Epidermal melanocyte (primary cell): ENCODE results near the gene FHL5.
"Not testable (repeated sequence)": the region's sequence is repeated elsewhere in the genome, so short reads cannot be mapped to it uniquely, and the experiment has no call there.

Experiments used
- DNase-seq: peaks from one replicate; pipeline ENCODE4 v3.0.0; 2011; ENCODE audit warnings: low spot score; ENCODE audit not compliant: insufficient read length

Gene FHL5

DNA sequence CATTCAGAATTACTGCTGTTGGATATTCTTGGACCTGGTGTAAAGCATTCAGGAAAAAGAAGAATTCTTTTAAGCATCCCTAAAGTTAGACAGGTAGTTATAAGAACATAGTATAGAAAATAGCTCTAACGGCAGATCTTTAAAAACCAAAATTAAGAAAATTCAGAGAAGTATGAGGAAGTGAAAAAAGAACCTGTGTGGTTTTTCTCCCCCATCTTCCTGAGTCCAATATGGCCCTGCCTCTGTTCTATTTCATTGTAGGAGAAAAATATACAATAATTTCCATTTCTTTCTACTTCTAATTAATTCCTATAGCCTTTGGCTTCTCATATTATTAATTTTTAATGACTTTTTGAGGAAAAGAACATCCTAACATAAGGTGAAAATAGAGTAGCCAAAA, 47.1 kb downstream of the FHL5 start:
- DNase-seq = no peak

DNA sequence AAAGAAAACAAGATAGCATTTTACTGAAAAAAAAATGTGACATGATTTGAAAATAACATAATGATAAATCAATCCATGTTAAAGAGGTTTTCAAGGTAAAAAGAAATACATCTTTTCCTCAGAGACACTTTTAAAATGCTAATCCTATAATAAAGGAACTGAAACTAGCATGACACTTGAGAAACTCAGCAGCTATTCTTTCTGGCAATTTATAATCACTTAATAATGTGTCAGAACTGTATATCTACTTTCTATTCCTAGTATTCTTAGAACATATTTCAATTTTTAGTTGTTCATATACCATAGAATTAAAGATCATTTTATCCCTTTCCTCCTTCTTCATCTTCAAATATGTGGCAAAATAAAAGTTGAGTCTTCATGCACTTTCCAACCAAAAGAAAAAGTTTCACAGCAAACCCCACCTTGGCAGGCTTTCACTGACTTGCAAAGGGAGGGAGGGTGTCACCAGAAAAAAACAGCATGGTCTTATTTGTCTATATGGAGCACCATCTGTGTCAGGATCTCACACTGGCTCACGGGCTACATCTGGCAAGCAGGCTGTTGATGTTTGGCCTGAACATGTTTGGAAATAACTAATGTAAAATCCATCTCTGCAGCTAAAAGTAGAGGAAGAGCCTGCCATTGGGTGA, 48.5 kb downstream of the FHL5 start:
- DNase-seq = no peak

DNA sequence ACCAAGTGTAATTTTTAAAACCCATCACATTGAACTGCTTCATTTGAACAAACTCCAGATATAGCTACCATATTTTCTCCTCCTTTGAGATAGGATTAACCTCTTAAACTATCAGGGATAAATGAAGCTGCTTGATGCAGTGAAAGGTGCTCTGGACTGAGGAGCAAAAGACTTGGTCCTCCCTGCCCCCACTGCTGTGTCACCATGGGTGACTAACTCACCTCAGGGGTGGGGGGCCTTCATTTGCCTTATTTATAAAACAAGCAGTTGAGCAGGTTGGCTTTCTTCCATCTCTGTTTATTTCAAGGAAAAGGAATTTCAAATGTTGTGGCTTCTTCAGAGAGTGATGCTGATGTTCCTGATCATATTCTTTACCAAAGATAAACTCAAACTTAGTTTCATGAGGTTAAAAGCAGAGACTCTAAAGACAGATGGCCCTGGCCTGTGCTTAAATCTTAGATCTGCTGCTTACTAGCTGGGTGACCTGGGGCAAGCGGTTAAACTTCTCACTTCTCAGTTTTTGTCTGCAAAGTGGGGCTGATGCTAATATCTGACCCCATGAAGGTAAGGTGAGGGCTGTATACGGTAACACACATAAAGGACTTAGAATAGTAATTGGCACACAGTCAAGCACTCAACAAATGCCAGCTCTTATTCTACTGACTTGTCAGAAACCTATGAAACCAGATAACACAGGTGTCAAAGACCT, 50.5 kb downstream of the FHL5 start:
- DNase-seq = no peak

DNA sequence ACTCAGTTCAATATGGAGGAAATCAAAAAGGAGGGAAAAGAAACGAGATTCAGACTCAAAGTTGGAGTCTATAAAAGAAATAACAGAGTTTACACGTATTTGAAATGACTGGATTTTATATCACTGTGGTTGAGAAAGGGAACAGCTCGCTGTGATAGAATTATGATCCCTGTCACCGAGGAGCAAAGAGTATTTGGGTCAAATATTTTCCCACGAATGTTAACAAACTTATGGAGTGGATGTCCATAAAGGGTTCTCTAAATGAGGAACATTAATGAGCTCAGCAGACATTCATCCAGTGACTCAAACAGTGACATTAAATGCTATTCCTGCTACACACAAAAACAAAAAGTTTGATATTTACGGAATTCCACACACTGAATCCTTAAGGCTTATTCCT, 57.9 kb downstream of the FHL5 start:
- no peak for DNase-seq

DNA sequence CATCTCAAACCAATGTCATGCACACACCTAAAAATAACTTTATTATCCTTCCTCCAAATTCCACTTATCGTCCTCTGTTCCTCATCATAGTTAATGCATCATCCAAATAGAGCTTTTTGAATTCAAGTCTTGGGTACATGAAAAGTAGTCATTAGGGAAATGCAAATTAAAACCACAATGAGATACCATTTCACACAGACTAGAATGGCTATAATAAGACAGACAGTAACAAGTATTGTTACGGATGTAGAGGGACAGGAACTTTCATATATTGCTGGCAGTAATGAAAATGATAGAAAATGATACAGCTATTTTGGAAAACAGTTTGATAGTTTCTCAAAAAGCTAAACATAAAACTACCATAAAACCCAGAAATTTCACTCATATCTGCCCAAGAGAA, 59.1 kb downstream of the FHL5 start:
- DNase-seq = no peak

DNA sequence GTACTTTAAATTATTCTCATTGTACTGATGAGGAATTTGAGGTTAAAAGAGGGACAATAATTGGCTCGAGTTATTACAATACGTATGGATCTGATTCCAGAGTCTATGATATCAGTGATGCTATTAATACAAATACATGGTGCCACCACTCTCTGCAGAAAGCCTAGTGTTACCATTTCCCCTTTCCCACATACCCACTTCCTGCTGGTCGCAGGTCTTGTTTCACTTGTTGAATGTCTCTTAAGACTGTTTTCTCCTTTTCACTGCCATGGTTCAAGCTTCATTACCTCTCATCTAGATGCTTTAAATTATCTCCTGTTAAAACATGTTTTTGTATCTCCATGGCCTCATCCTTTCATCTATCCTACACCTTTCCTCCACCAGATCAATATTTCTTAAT, 62.0 kb downstream of the FHL5 start:
- no peak for DNase-seq

DNA sequence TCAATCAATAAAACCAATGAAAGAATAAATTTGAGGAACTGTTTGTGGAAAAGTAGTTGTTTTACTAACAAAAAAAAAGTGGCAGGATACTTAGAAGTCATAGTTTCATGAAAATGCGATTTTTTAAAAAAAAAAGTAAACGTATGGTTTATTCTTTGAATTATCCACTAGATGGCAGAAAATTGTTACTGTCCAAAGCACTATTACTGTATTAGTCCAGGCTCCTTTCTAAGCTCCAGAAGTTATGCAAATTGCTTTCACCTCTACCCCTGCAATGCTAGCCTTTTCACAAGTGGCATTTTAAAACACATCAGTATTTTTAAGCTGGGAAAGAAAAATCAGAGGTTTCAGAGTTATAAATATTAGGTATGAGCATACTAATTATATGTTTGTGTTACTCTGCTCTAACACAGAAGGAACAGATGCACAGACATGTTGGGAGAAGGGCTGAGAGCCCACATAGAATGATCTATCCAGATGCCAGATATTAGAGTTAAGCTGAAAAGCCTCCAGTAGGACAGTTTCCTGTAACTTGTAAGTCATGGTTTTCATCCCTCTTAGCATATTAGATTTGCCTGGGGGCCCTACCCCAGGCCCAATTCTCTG, 63.9 kb downstream of the FHL5 start:
- DNase-seq = no peak

DNA sequence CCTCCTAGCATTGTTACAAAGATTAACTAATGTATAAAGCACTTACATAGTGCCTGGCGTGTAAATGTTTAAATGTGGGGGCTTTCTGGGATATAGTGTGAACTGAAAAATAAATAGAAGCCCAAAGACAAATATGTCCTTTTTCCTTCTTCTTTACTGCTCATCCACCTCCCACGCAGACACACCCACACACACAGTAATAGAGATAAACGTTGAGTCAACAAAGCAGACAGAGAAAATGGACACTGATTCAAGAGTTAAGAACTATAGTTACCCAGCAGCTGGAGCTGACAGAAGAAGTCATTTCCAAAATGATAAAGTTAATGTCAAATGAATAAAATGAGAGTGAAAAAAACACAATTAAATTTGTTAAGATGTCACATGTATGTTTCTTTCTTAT, 68.3 kb downstream of the FHL5 start:
- DNase-seq = no peak

DNA sequence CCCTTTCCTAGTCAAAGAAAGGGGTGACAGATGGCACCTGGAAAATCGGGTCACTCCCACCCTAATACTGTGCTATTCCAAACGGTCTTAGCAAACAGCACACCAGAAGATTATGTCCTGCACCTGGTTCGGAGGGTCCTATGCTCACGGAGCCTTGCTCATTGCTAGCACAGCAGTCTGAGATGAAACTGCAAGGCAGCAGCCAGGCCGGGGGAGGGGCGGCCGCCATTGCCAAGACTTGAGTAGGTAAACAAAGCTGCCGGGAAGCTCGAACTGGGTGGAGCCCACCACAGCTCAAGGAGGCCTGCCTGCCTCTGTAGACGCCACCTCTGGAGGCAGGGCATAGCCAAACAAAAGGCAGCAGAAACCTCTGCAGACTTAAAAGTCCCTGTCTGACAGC, 75.1 kb downstream of the FHL5 start:
- DNase-seq = not testable (repeated sequence)

DNA sequence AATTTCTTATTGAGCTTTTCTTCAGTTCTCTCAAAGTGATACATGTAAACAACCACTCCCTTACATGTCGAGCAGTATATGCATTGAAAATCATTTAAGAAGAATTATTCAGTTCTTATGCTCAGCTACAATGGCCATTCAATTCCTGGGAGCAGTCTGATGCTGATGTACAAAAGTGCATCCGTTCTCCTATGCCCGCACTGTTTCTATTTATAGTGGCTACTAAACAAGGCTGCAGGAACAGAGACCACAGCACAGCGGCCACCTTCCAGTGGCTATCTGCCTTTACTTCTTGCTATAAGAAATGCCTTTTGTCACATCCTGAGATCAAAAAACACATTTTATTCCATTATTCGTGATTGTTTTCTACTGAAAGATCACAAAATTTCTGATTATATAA, 82.2 kb downstream of the FHL5 start:
- no peak for DNase-seq

DNA sequence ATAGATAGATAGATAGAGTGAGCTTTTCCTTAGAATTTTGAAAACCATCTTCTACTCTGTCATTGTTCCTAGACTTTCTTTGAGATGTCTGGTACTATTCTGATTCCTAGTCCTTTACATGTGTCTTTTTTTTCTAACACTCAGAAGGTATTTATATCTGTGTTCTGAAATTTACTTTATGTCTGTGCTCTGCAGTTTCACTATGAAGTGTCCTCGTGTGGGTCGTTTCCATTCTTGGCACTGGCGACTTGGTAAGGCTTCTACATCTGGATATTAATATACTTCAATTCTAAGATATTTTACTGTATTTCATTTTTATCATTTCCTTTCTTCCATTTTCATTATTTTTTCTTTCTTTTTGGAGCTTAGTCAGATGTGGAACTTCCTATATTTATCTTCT, 87.0 kb downstream of the FHL5 start:
- DNase-seq = no peak

DNA sequence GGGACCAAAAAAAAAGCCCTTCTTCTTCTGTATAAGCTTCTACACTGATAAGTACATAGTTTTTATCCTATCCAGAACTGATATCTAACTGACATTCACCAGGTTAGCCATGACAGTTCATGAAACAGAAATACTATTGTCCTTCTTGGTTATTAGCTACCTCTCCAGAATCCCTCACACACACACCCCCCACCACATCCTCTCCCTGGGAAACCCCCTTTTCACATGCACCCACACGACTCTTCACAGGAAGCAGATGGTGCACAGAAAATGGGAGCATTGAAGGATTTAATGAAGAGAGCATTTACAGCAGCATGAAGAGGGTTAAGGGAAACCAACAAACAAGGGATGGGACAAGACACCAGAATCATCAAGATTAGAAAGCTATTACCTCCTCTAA, 88.9 kb downstream of the FHL5 start:
- no peak for DNase-seq

DNA sequence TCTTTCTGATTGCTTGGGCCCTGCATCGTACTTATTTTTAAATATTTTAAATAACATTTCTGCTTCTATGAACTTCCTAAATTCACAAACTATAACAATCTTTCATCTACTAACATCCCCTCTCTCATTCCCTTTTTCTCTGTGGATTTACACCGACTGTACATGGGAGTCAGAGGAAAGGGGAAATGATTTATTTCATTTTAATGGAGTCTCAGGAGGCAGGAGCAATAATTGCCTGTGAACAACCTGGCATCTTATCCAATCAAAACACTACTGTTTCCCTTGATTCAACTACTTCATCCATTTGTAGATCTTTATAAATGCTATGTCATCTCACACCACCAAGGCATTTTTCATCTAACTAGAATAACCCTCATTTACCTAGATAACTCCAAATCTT, 89.6 kb downstream of the FHL5 start:
- DNase-seq = no peak

DNA sequence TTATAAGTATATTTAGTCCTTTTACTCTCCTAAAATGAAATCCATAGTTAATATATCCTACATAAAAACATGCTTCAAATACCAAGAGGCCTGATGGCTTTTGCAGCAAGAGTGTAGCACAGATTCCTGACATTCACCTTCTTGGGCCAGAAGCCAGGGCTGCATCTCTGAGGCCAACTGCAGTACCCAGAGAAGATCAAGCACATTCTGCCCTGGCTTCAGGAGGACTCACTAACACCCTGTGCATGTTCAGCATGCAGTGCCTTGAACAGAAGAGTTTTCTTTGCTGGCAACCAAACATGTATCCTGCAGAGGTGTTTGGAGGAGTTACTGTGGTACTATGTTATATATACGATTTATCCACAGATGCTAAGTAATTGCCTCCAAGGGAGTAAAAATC, 90.3 kb downstream of the FHL5 start:
- no peak for DNase-seq

DNA sequence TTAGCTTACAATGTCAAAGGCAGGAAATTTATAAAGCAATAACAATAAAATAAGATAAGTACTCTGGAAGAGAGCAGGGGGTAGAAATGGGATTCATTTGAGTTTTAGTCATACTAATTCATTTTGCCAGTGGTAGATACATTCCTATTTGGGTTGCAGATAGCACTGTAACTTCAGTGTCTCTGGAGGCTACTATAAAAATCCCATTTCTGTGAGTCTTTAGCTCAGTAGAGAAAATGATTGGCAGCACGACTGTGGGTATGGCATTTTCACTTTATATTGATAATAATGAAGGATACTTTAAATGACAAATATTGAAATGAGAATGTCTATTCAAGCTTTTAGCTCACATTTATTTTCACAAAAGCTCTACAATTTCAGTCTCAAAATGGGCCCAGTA, 93.6 kb downstream of the FHL5 start:
- no peak for DNase-seq

DNA sequence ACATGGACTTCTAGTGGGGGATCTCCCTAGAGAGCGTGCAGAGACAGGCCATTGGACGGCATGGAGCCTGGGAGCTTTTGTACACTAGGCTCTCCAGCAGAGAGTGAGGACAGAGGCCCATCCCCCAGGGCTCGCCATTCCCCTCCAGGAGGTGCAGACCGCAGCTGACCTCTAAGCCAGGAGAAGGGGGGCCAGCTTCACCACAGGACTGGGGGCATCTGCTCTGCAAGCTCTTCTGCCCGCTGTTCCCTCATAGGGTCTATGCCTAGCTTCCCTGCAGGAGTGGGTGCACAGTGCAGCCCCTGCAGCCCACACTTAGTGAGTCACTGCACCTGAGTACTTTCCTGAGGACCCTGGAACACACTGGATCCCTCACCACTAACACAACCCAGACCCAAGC, 94.4 kb downstream of the FHL5 start:
- no peak for DNase-seq

DNA sequence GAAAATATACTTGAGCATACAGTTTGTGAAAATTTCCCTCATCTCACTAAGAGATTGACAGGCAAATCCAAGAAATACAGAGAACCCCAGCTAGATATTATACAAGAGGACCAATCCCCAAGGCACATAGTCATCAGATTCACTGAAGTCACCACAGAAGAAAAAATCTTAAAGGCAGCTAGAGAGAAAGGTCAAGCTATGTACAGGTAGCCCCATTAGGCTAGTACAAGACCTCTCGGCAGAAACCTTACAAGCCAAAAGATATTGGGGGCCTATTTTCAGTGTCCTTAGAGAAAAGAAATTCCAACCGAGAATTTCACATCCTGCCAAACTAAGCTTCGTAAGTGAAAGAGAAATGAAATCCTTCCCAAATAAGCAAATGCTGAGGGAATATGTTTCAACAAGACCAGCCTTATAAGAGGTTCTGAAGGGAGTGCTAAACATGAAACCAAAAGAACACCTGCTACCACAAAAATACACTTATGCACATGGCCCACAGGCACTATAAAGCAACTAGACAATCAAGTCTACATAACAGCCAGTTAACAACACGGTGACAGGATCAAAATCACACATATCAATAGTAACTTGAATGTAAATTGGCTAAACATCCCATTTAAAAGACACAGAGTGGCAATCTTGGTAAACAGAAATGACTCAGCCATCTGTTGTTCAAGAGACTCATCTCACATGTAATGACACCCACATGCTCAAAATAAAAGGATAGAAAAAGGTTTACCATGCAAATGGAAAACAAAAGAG, 96.3 kb downstream of the FHL5 start:
- DNase-seq = no peak
